IgD-negative memory B cell (primary cell): ENCODE measurements around the gene TENT4B. TPM values are rescaled to one million over a fixed set of nuclear protein-coding genes. Genes with fewer than 3 reads are reported as not detected.
A peak's percentile ranks its signal among the peaks of the same experiment; 100 is the strongest.
"Not testable (repeated sequence)": the region's sequence is repeated elsewhere in the genome, so short reads cannot be mapped to it uniquely, and the experiment has no call there.

Experiments used
- H3K27ac Mint-ChIP-seq, 3 donors: one replicate each; pipeline ENCODE4 v1.8.0; 2020 to 2022; ENCODE audit warnings: mild to moderate bottlenecking in 3 of 3, mixed read lengths in 3 of 3, moderate library complexity in 1 of 3
- H3K27me3 Mint-ChIP-seq: one replicate; pipeline ENCODE4 v1.8.0; 2021; ENCODE audit warnings: mixed read lengths
- H3K36me3 Mint-ChIP-seq: one replicate; pipeline ENCODE4 v1.8.0; 2020; ENCODE audit warnings: mild to moderate bottlenecking, mixed read lengths
- H3K4me1 Mint-ChIP-seq, 3 donors: one replicate each; pipeline ENCODE4 v1.8.0; 2020 to 2022; ENCODE audit warnings: mixed read lengths in 3 of 3, mild to moderate bottlenecking in 1 of 3
- H3K4me3 Mint-ChIP-seq, 4 donors: one replicate each; pipeline ENCODE4 v1.8.0; 2020 to 2022; ENCODE audit warnings: mild to moderate bottlenecking in 4 of 4, mixed read lengths in 4 of 4, moderate library complexity in 3 of 4
- H3K9me3 Mint-ChIP-seq, 3 donors: one replicate each; pipeline ENCODE4 v1.8.0; 2020 to 2021; ENCODE audit warnings: mixed read lengths in 3 of 3, mild to moderate bottlenecking in 1 of 3
- polyA plus RNA-seq: library from polyadenylated mRNA; unstranded; fragments of 300-500 nt; fragmentation: Illumina TruSeq; gene quantifications from one replicate; pipeline ENCODE4 v1.2.3, GENCODE V29; 2021

TENT4B gene
- polyA plus RNA-seq, 1 donor from 2014 or later, result 3.4 TPM

GRCh38 chr16:50224286-50224685 lies 71.2 kb downstream of the TENT4B start:
- H3K36me3 Mint-ChIP-seq, result peaks cover 8% of the 10 kb centered on the region

GRCh38 chr16:50227120-50227519 lies 74.0 kb downstream of the TENT4B start:
- Mint-ChIP-seq H3K36me3 (peaks cover 6% of the 10 kb centered on the region), H3K9me3 (no peaks in the 10 kb centered on the region), H3K27me3 (no peaks in the 10 kb centered on the region), H3K4me1 (no peaks in the 10 kb centered on the region), H3K4me3 (no peak overlapping the region), H3K27ac (no peak overlapping the region)

More at GRCh38 chr16:50224286-50224685, 71.2 kb downstream of the TENT4B start:
- H3K9me3 Mint-ChIP-seq, result no peaks in the 10 kb centered on the region
- no peaks in the 10 kb centered on the region for H3K27me3 Mint-ChIP-seq
- no peak overlapping the region for H3K4me3 Mint-ChIP-seq
- no peaks in the 10 kb centered on the region for H3K4me1 Mint-ChIP-seq
- H3K27ac Mint-ChIP-seq, result no peak overlapping the region

GRCh38 chr16:50227665-50228064 lies 74.6 kb downstream of the TENT4B start:
- H3K27me3 Mint-ChIP-seq, result no peaks in the 10 kb centered on the region
- no peak overlapping the region for H3K27ac Mint-ChIP-seq
- H3K9me3 Mint-ChIP-seq, result no peaks in the 10 kb centered on the region
- H3K4me3 Mint-ChIP-seq, result no peak overlapping the region
- H3K4me1 Mint-ChIP-seq, result no peaks in the 10 kb centered on the region
- peaks cover 6% of the 10 kb centered on the region for H3K36me3 Mint-ChIP-seq

GRCh38 chr16:50228364-50228868 lies 75.3 kb downstream of the TENT4B start:
- Mint-ChIP-seq H3K9me3 (no peaks in the 10 kb centered on the region), H3K4me3 (no peak overlapping the region), H3K27ac (no peak overlapping the region), H3K27me3 (no peaks in the 10 kb centered on the region), H3K36me3 (peaks cover 6% of the 10 kb centered on the region), H3K4me1 (no peaks in the 10 kb centered on the region)

GRCh38 chr16:50229149-50229726 lies 76.1 kb downstream of the TENT4B start:
- peaks cover 7% of the 10 kb centered on the region for H3K36me3 Mint-ChIP-seq
- no peak overlapping the region for H3K4me3 Mint-ChIP-seq
- no peak overlapping the region for H3K27ac Mint-ChIP-seq

GRCh38 chr16:50234771-50235556 lies 81.9 kb downstream of the TENT4B start:
- Mint-ChIP-seq H3K4me1 (peaks cover 0 to 1% (median 0%) of the 10 kb centered on the region in 3 donors), H3K27me3 (no peaks in the 10 kb centered on the region), H3K9me3 (no peaks in the 10 kb centered on the region), H3K27ac (no peak overlapping the region), H3K36me3 (peaks cover 3% of the 10 kb centered on the region), H3K4me3 (no peak overlapping the region)

More at GRCh38 chr16:50229149-50229726, 76.1 kb downstream of the TENT4B start:
- no peaks in the 10 kb centered on the region for H3K9me3 Mint-ChIP-seq
- no peaks in the 10 kb centered on the region for H3K27me3 Mint-ChIP-seq
- peaks cover 0 to 1% (median 0%) of the 10 kb centered on the region in 3 donors for H3K4me1 Mint-ChIP-seq

GRCh38 chr16:50235581-50235980 lies 82.5 kb downstream of the TENT4B start:
- Mint-ChIP-seq H3K4me3 (no peak overlapping the region), H3K4me1 (peaks cover 0 to 1% (median 0%) of the 10 kb centered on the region in 3 donors), H3K9me3 (no peaks in the 10 kb centered on the region), H3K27me3 (no peaks in the 10 kb centered on the region), H3K27ac (peak overlapping the region in 1 of 3 donors; percentile 34), H3K36me3 (peaks cover 3% of the 10 kb centered on the region)

- Mint-ChIP-seq H3K4me3 (no peak overlapping the region), H3K27ac (no peak overlapping the region)
Measured at GRCh38 chr16:50238314-50238713, 85.2 kb downstream of the TENT4B start.

GRCh38 chr16:50238868-50239301 lies 85.8 kb downstream of the TENT4B start:
- peaks cover 2% of the 10 kb centered on the region for H3K36me3 Mint-ChIP-seq
- H3K27ac Mint-ChIP-seq, result no peak overlapping the region

More at GRCh38 chr16:50238314-50238713, 85.2 kb downstream of the TENT4B start:
- H3K4me1 Mint-ChIP-seq, result peaks cover 0 to 1% (median 0%) of the 10 kb centered on the region in 3 donors
- no peaks in the 10 kb centered on the region for H3K9me3 Mint-ChIP-seq
- peaks cover 3% of the 10 kb centered on the region for H3K36me3 Mint-ChIP-seq
- H3K27me3 Mint-ChIP-seq, result no peaks in the 10 kb centered on the region

GRCh38 chr16:50243024-50243423 lies 89.9 kb downstream of the TENT4B start:
- not testable (repeated sequence) for H3K4me3 Mint-ChIP-seq, H3K36me3 Mint-ChIP-seq, H3K9me3 Mint-ChIP-seq, H3K27ac Mint-ChIP-seq, H3K27me3 Mint-ChIP-seq, H3K4me1 Mint-ChIP-seq

More at GRCh38 chr16:50238868-50239301, 85.8 kb downstream of the TENT4B start:
- no peaks in the 10 kb centered on the region for H3K9me3 Mint-ChIP-seq
- no peaks in the 10 kb centered on the region for H3K27me3 Mint-ChIP-seq
- H3K4me3 Mint-ChIP-seq, result no peak overlapping the region
- peaks cover 0 to under 1% (median 0%) of the 10 kb centered on the region in 3 donors for H3K4me1 Mint-ChIP-seq

GRCh38 chr16:50244140-50244503 lies 91.0 kb downstream of the TENT4B start:
- Mint-ChIP-seq H3K36me3 (no peaks in the 10 kb centered on the region), H3K4me3 (peak overlapping the region in 1 of 4 donors; percentile 78), H3K27me3 (no peaks in the 10 kb centered on the region), H3K4me1 (peaks cover 0 to 4% (median 3%) of the 10 kb centered on the region in 3 donors), H3K9me3 (no peaks in the 10 kb centered on the region), H3K27ac (no peak overlapping the region)

- Mint-ChIP-seq H3K27ac (no peak overlapping the region), H3K36me3 (no peaks in the 10 kb centered on the region), H3K4me1 (peaks cover 0 to 4% (median 3%) of the 10 kb centered on the region in 3 donors)
Measured at GRCh38 chr16:50244504-50245416, 91.7 kb downstream of the TENT4B start.

GRCh38 chr16:50245417-50246298 lies 92.6 kb downstream of the TENT4B start:
- H3K9me3 Mint-ChIP-seq, result no peaks in the 10 kb centered on the region
- no peaks in the 10 kb centered on the region for H3K27me3 Mint-ChIP-seq
- H3K4me3 Mint-ChIP-seq, result peak overlapping the region; percentile 63 to 91 (median 84)
- H3K4me1 Mint-ChIP-seq, result peaks cover 0 to 4% (median 3%) of the 10 kb centered on the region in 3 donors
- H3K36me3 Mint-ChIP-seq, result no peaks in the 10 kb centered on the region
- no peak overlapping the region for H3K27ac Mint-ChIP-seq

More at GRCh38 chr16:50244504-50245416, 91.7 kb downstream of the TENT4B start:
- Mint-ChIP-seq H3K9me3 (no peaks in the 10 kb centered on the region), H3K4me3 (peak overlapping the region; percentile 63 to 91 (median 84)), H3K27me3 (no peaks in the 10 kb centered on the region)
